Thoracic aorta (tissue), 2 donors: Measurements from ENCODE around the gene MSL3. TPM values are rescaled to one million over a fixed set of nuclear protein-coding genes. Genes with fewer than 3 reads are reported as not detected.

ENCODE experiments used
- ATAC-seq: fragments of 150-250 bp; one replicate; pipeline ENCODE4 v1.8.0; 2017; ENCODE audit warnings: low read depth; ENCODE audit not compliant: insufficient number of reproducible peaks, low FRiP score
- DNase-seq: peaks from one replicate; pipeline ENCODE4 v3.0.0-alpha.2; 2020; ENCODE audit warnings: low spot score
- H3K27ac ChIP-seq, 2 donors: fragments of 200-600 bp; sonication (generic); 1 replicate in 1 of 2; 2 replicates in 1 of 2; pipeline ENCODE4 v1.5.1; 2016; ENCODE audit warnings: mild to moderate bottlenecking in 2 of 2, moderate library complexity in 2 of 2
- H3K27me3 ChIP-seq: fragments of 200-600 bp; sonication (generic); replicated peaks from 2 replicates; pipeline ENCODE4 v1.6.0; 2016; ENCODE audit warnings: mild to moderate bottlenecking; ENCODE audit not compliant: insufficient read depth
- H3K36me3 ChIP-seq: fragments of 200-600 bp; sonication (generic); one replicate; pipeline ENCODE4 v1.5.1; 2016
- H3K4me1 ChIP-seq, 2 donors: fragments of 200-600 bp; sonication (generic); 1 replicate in 1 of 2; 2 replicates in 1 of 2; pipeline versions ENCODE4 v1.5.1 to v1.6.0; 2016; ENCODE audit warnings: low read depth in 2 of 2, mild to moderate bottlenecking in 1 of 2; ENCODE audit not compliant: control insufficient read depth in 1 of 2
- H3K4me3 ChIP-seq: fragments of 200-600 bp; sonication (generic); 2 replicates; pipeline ENCODE4 v1.5.1; 2016; ENCODE audit warnings: mild to moderate bottlenecking
- H3K9me3 ChIP-seq: fragments of 200-600 bp; sonication (generic); 2 replicates; pipeline ENCODE4 v1.5.1; 2016
- CTCF ChIP-seq: fragments of 200-600 bp; sonication (generic); IDR thresholded peaks from one replicate; pipeline ENCODE4 v1.5.1; 2019; ENCODE audit warnings: antibody characterized with exemption
- total RNA-seq, 2 donors: library from RNA; depleted of rRNA; stranded (reverse); fragments of >200 nt; gene quantifications; one replicate each; pipeline versions ENCODE4 v1.1.0 to v1.2.3, GENCODE V29; 2016

Gene MSL3
- total RNA-seq, 2 donors from 2014 or later = 25.5 to 25.8 TPM

GRCh38 chrX:11766487-11766886 lies 8.4 kb downstream of the MSL3 start:
- no peaks in the 10 kb centered on the region for H3K27me3 ChIP-seq
- DNase-seq (no peak), ATAC-seq (no peak)
- no peak overlapping the region for H3K27ac ChIP-seq
- H3K36me3 ChIP-seq = peaks cover 6% of the 10 kb centered on the region
- no peak overlapping the region for H3K4me3 ChIP-seq
- no peaks in the 10 kb centered on the region for H3K9me3 ChIP-seq
- H3K4me1 ChIP-seq = no peaks in the 10 kb centered on the region
- no peak for TF ChIP-seq CTCF

- no peak for ATAC-seq
- H3K27me3 ChIP-seq = no peaks in the 10 kb centered on the region
- no peak overlapping the region for H3K27ac ChIP-seq
- no peaks in the 10 kb centered on the region for H3K9me3 ChIP-seq
- H3K4me1 ChIP-seq = no peaks in the 10 kb centered on the region
- DNase-seq = no peak
- H3K4me3 ChIP-seq = no peak overlapping the region
- no peak for TF ChIP-seq CTCF
- peaks cover 6% of the 10 kb centered on the region for H3K36me3 ChIP-seq
Measured at GRCh38 chrX:11768039-11768438, 10.0 kb downstream of the MSL3 start.

GRCh38 chrX:11770320-11770719 lies 12.3 kb downstream of the MSL3 start:
- ATAC-seq = no peak
- Histone ChIP-seq H3K27ac (no peak overlapping the region), H3K9me3 (no peaks in the 10 kb centered on the region), H3K4me3 (no peak overlapping the region), H3K36me3 (peaks cover 2% of the 10 kb centered on the region), H3K4me1 (no peaks in the 10 kb centered on the region), H3K27me3 (no peaks in the 10 kb centered on the region)
- DNase-seq = no peak
- TF ChIP-seq CTCF = peak; percentile 73

- H3K4me1 ChIP-seq = no peaks in the 10 kb centered on the region
- TF ChIP-seq CTCF = no peak
- DNase-seq = no peak
- no peaks in the 10 kb centered on the region for H3K36me3 ChIP-seq
- H3K9me3 ChIP-seq = no peaks in the 10 kb centered on the region
- no peak for ATAC-seq
- no peaks in the 10 kb centered on the region for H3K27me3 ChIP-seq
- H3K27ac ChIP-seq = no peak overlapping the region
- no peak overlapping the region for H3K4me3 ChIP-seq
Measured at GRCh38 chrX:11778230-11778629, 20.2 kb downstream of the MSL3 start.

- H3K27ac ChIP-seq = no peak overlapping the region
- ATAC-seq (no peak), DNase-seq (no peak)
- no peaks in the 10 kb centered on the region for H3K27me3 ChIP-seq
- no peak for TF ChIP-seq CTCF
- no peak overlapping the region for H3K4me3 ChIP-seq
- no peaks in the 10 kb centered on the region for H3K9me3 ChIP-seq
- no peaks in the 10 kb centered on the region for H3K4me1 ChIP-seq
- no peaks in the 10 kb centered on the region for H3K36me3 ChIP-seq
Measured at GRCh38 chrX:11781133-11781532, 23.1 kb downstream of the MSL3 start.
